ENCODE data around the gene CACNA1B. TPM values are rescaled to one million over a fixed set of nuclear protein-coding genes. Genes with fewer than 3 reads are reported as not detected.

The CACNA1B gene
- total and polyA plus RNA-seq, 2 donors (not counting 1 experiment from before 2014, with no cell fraction given), result 0.01 to 0.17 TPM

DNA sequence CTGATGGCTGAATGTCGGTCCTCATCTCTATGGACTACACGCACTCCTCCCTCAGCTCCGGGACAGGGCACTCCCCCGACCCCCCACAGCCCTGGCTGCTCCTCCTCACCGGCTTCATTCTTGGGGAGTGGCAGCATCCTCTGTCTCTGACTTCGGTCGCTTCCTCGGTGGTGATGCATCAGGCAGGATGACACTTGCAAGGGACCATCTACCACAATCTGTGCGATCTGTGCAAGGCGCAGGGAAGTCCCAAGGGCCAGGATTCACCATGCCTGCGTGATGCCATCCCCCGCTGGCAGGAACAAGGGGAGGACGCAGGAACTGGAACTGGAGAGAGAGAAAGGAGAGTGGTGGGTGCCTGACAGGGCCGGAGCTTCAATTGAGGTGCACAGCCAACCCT lies 2.2 kb upstream of the CACNA1B start:
- no peak overlapping the region for H2AFZ ChIP-seq (ENCODE audit: low read length)
- no peaks in the 10 kb centered on the region for H3K36me3 ChIP-seq (ENCODE audit: control insufficient read depth, insufficient read depth, low read length)
- H3K79me2 ChIP-seq (ENCODE audit: control insufficient read depth, insufficient read depth, low read length), result no peaks in the 10 kb centered on the region
- H3K27me3 ChIP-seq (ENCODE audit: control insufficient read depth, insufficient read depth, low read length), result no peaks in the 10 kb centered on the region
- H3K9me3 ChIP-seq (ENCODE audit: control insufficient read depth, insufficient read depth, low read depth, low read length), result no peaks in the 10 kb centered on the region
- no peak for DNase-seq (ENCODE audit: low read depth in 2 of 2)
- no peak overlapping the region for H3K4me2 ChIP-seq (ENCODE audit: extremely low read depth, insufficient read depth, low read length)
- no peaks in the 10 kb centered on the region for H3K4me1 ChIP-seq (ENCODE audit: control insufficient read depth, extremely low read depth, insufficient read depth, low read length)
- H3K9ac ChIP-seq (ENCODE audit: insufficient read depth, low read length), result no peak overlapping the region
- H3K4me3 ChIP-seq (replicated peaks in 1 of 4; ENCODE audit: control extremely low read depth in 1 of 4, insufficient read depth in 1 of 4, low read depth in 3 of 4, low read length in 4 of 4), result no peak overlapping the region
- no peaks in the 10 kb centered on the region for H4K20me1 ChIP-seq (ENCODE audit: control insufficient read depth, extremely low read depth, insufficient read depth, low read length)
- no peak for TF ChIP-seq EZH2 (IDR thresholded peaks at IDR 0.05; ENCODE audit: low read length, missing control alignments)
- TF ChIP-seq CTCF (conservative IDR thresholded peaks at IDR 0.05 in 1 of 2, IDR thresholded peaks at IDR 0.05 in 1 of 2; ENCODE audit: low read depth in 1 of 2, low read length in 2 of 2), result no peak
- no peak overlapping the region for H3K27ac ChIP-seq (ENCODE audit: insufficient read depth, low read length)

- Histone ChIP-seq H3K27ac (ENCODE audit: insufficient read depth, low read length) (no peak overlapping the region), H4K20me1 (ENCODE audit: control insufficient read depth, extremely low read depth, insufficient read depth, low read length) (no peaks in the 10 kb centered on the region)
- DNase-seq (ENCODE audit: low read depth in 2 of 2), result no peak
These were observed 1.7 kb upstream of the CACNA1B start for GRCh38 chr9:137875846-137876245.

GRCh38 chr9:137876269-137876668 lies 1.3 kb upstream of the CACNA1B start:
- no peak overlapping the region for H3K9ac ChIP-seq (ENCODE audit: insufficient read depth, low read length)
- H3K27me3 ChIP-seq (ENCODE audit: control insufficient read depth, insufficient read depth, low read length), result no peaks in the 10 kb centered on the region
- H3K36me3 ChIP-seq (ENCODE audit: control insufficient read depth, insufficient read depth, low read length), result no peaks in the 10 kb centered on the region
- H3K27ac ChIP-seq (ENCODE audit: insufficient read depth, low read length), result no peak overlapping the region
- no peak overlapping the region for H2AFZ ChIP-seq (ENCODE audit: low read length)
- no peak overlapping the region for H3K4me2 ChIP-seq (ENCODE audit: extremely low read depth, insufficient read depth, low read length)
- no peaks in the 10 kb centered on the region for H3K79me2 ChIP-seq (ENCODE audit: control insufficient read depth, insufficient read depth, low read length)
- DNase-seq (ENCODE audit: low read depth in 2 of 2), result no peak
- no peak overlapping the region for H3K4me3 ChIP-seq (replicated peaks in 1 of 4; ENCODE audit: control extremely low read depth in 1 of 4, insufficient read depth in 1 of 4, low read depth in 3 of 4, low read length in 4 of 4)
- H3K9me3 ChIP-seq (ENCODE audit: control insufficient read depth, insufficient read depth, low read depth, low read length), result no peaks in the 10 kb centered on the region
- no peaks in the 10 kb centered on the region for H4K20me1 ChIP-seq (ENCODE audit: control insufficient read depth, extremely low read depth, insufficient read depth, low read length)
- H3K4me1 ChIP-seq (ENCODE audit: control insufficient read depth, extremely low read depth, insufficient read depth, low read length), result no peaks in the 10 kb centered on the region
- TF ChIP-seq EZH2 (IDR thresholded peaks at IDR 0.05; ENCODE audit: low read length, missing control alignments) (no peak), CTCF (conservative IDR thresholded peaks at IDR 0.05 in 1 of 2, IDR thresholded peaks at IDR 0.05 in 1 of 2; ENCODE audit: low read depth in 1 of 2, low read length in 2 of 2) (no peak)

More at GRCh38 chr9:137875846-137876245, 1.7 kb upstream of the CACNA1B start:
- H3K36me3 ChIP-seq (ENCODE audit: control insufficient read depth, insufficient read depth, low read length), result no peaks in the 10 kb centered on the region
- no peaks in the 10 kb centered on the region for H3K79me2 ChIP-seq (ENCODE audit: control insufficient read depth, insufficient read depth, low read length)
- no peaks in the 10 kb centered on the region for H3K9me3 ChIP-seq (ENCODE audit: control insufficient read depth, insufficient read depth, low read depth, low read length)
- TF ChIP-seq EZH2 (IDR thresholded peaks at IDR 0.05; ENCODE audit: low read length, missing control alignments) (no peak), CTCF (conservative IDR thresholded peaks at IDR 0.05 in 1 of 2, IDR thresholded peaks at IDR 0.05 in 1 of 2; ENCODE audit: low read depth in 1 of 2, low read length in 2 of 2) (no peak)
- no peak overlapping the region for H3K4me3 ChIP-seq (replicated peaks in 1 of 4; ENCODE audit: control extremely low read depth in 1 of 4, insufficient read depth in 1 of 4, low read depth in 3 of 4, low read length in 4 of 4)
- H3K27me3 ChIP-seq (ENCODE audit: control insufficient read depth, insufficient read depth, low read length), result no peaks in the 10 kb centered on the region
- no peak overlapping the region for H2AFZ ChIP-seq (ENCODE audit: low read length)
- H3K9ac ChIP-seq (ENCODE audit: insufficient read depth, low read length), result no peak overlapping the region
- no peaks in the 10 kb centered on the region for H3K4me1 ChIP-seq (ENCODE audit: control insufficient read depth, extremely low read depth, insufficient read depth, low read length)
- no peak overlapping the region for H3K4me2 ChIP-seq (ENCODE audit: extremely low read depth, insufficient read depth, low read length)

All from fibroblast of lung (primary cell).